Forelimb muscle (tissue), 1 donor: ENCODE data around the gene SLC13A2. TPM values are rescaled to one million over a fixed set of nuclear protein-coding genes. Genes with fewer than 3 reads are reported as not detected.

Experiments
- DNase-seq: peaks from one replicate; pipeline ENCODE4 v3.0.0-alpha.2; 2013; ENCODE audit warnings: low read depth
- polyA plus RNA-seq: library from polyadenylated mRNA; unstranded; fragments of 120-200 nt; gene quantifications from one replicate; pipeline ENCODE4 v1.2.1, GENCODE V29; 2013; ENCODE audit not compliant: insufficient read length

SLC13A2 gene
- polyA plus RNA-seq, 1 donor = not detected

DNA sequence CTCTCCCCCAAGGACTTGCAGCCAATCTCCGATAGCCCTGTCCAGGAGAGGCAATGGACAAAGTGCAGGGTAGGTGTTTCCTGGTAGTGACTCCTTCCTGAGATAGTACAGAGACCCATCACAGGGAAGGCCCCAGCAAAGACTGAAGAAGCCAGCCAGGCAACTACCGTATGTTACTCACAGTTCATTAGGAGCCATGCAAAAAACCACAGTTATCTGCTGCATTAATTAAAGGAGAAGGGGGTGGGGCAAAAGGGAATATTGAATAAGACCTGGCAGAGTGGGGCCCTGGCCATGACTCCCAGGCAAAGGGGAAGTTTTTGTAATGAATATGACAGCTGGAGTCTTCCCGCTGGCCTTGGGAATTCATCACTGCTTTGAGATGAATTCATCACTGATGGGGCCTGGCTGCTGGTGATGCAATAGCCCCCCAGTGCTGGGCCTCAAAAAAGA is 2.5 kb upstream of the SLC13A2 start:
- no peak for DNase-seq

DNA sequence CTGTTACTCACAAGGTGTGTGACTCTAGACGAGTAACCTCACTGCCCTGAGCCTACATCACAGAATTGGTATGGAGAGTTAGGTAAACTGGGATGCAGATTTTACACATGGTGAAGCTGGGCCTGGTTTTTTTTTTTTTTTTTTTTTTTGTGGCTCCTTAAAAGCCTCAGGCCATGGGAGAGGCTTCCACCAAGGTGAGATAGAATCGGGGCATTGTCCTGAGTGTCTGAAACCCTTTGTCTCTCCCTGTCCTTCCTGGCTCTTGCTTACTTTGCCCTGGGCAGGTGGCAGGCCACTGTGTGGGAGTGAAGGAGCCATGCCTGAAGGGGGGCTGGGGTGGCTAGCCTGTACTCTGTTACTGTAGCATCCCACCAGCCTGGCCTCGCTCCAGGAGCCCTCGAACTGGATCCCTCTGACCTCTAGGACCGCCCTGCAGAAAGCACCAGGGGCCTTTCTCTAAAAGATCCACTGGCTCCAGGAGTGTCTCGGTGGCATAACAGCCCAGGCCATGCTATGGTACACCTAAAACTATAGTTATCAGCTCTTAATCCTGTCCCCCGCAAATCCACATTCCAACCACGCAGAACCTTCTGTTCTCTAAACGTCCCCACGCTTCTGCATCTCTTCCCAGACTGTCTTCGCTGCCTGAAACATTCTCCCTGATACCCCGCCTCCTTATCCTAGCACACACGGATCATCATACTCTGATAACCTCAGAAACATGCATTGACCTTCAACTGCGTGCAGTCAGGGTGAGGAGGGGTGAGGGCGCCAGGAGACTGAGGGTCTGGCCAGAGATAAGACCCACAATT is 1.7 kb upstream of the SLC13A2 start:
- no peak for DNase-seq

DNA sequence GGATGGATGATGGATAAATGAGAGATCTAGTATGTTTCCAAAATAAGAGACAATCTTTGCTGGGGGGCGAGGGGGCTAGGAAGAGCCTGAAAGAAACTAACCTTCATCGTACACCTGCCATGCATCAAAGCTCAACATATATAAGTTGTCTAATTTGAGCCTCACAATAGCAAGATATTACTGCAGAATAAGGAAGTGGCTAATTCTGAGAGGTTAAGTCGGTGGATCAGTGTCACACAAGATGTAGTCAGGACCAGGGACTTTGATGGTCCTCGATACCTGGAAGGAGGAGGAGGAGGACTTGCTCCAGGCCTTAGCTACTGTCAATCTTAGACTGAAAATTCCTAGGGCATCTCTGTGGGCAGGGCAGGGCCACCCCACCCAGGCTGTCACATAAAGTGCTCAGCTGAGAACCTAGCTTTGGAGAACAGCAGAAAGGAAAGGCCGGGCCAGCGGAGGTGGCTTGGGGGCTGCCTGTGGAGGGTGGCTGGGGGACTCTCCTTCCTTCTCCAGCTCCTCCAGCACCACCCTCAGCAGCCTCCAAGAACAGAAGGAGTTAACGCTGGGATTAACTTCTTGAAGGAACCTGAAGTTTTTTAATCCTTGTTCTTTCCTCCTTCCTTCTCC is 460 bp upstream of the SLC13A2 start:
- DNase-seq = no peak

DNA sequence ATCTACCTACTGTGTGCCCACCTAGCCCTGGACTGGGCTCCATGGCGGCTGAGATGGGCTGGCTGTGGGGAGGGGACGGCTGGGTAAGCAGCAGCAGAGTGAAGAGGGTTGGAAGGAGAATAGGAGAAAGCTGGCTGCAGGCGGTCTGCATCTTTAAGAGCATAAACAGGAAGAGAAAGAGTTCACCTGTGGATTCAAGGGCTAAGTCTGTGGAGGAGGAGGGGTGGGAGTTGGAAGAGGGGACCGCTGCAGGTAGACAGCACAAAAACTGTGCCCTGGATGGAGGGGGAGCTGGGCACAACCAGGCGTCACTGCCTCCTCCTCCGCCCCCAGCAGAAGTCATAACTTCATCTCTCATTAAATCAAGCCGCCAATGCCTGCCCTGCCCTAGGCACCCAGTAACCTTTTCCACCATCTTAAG is 677 bp downstream of the SLC13A2 start:
- no peak for DNase-seq

DNA sequence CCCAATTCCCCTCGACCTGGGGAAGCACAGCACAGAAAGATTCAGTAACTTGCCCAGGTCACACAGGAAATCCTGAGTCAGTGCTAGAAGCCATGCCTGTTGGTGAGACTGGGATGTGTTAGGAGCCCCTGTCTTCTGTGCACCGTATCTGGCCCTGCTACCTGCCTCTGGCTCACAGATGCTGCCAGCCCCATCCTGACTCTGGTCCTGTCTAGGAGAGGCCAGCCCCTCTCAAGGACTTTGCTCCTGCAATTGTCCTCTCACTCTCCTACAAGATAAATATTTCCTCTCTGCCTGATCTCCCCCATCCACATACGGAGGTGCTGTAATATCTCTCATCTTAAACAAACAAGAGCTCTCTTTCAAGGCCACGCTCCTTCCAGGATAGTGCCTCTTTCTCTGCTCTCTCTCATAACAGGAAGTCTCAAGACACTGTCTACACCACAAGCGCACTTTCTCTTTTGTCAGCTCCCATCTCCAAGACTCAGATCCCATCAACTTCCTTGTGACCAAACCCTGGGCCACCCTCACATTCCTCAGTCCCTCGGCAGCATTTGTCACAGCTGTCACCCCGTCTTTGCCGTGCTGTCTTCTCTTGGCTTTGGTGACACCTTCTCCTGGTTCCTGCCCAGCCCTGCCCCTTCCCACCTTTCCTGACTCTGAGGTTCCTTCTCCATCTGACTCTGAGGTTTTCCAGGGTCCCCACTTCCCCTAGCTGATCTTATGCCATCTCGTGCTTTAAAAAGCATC is 1.9 kb downstream of the SLC13A2 start:
- no peak for DNase-seq

DNA sequence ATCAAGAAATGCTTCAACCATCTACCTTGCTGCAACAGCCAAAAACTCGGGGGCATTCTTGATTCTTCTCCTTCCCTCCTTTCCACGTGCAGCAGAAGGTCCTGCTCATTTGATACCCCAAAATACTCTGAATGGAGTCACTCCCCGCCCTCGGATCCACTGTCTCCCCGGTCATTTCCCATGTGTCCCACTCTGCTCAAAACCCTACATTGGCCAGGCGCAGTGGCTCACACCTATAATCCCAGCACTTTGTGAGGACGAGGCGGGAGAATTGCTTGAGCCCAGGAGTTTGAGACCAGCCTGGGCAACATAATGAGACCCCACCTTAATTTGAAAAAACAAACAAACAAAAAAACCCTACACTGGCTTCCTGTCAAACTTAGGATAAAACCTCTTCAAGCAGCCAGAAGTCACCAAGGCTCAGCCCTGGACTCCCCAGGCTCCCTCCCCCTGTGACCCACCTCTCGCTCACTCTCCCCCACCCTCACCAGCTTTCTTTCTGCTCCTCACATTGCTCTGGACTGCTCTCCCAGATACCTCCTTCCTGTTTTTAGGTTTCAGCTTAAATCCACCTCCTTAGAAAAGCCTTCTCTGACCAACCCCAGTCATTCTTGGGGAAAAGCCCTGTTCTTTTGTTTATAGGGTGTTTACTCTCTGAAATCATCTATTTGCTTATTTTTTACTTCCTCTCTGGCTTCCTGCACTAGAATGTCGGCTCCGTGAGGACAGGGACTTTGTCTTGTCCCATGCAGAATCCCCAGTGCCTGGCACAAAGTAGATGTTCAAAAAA is 2.8 kb downstream of the SLC13A2 start:
- DNase-seq = no peak

DNA sequence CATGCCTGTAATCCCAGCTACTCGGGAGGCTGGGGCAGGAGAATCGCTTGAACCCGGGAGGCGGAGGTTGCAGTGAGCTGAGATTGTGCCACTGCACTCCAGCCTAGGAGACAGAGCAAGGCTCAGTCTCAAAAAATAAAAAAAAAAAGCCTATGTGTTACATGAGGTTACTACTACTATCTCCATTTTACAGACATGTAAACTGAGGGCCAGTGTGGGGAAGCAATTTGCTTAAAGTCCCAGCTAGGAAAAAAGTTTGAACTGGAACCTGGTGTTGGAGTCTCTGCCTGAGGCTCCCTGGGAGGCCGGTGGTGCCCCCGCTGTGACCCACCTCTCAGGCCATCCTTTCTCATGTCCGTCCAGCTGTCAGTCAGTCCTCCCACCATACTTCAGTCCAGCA is 4.5 kb downstream of the SLC13A2 start:
- DNase-seq = no peak

DNA sequence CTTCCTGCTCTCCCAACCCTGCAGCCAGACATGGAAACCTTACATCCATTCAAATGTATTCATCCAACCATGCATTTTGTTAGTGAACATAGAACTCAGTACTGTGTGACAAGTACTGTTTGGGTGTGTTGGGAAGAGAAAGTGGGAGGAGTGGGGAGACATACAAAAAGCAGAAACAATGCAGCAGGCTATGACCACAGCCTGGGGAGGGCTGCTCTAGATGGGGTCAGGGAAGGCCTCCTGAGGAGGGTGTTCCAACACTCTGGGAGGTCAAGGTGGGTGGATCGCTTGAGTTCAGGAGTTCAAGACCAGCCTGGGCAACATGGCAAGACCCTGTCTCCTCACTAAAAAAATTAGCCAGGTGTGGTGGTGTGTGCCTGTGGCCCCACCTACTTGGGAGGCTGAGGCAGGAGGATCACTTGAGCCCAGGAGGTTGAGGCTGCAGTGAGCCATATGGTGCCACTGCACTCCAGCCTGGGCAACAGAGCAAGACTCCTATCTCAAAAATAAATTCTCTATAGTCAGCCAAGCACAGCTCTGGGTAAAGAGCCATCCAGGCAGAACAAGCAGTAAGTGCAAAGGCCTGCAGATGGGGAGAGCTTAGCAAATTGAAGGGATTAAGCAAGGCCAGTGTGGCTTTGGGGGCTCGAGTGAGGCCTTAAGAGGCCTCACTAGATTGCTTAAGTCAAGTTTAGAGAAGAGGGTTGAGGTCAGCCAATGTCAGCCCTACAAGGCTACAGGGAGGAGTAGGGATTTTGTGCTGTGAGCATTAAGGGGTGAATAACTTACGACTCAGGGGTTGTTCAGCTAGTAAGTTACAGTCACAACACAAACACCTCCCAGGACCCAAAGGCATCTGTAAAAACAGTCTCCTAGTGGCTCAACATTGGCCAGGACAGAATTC is 5.5 kb downstream of the SLC13A2 start:
- no peak for DNase-seq

DNA sequence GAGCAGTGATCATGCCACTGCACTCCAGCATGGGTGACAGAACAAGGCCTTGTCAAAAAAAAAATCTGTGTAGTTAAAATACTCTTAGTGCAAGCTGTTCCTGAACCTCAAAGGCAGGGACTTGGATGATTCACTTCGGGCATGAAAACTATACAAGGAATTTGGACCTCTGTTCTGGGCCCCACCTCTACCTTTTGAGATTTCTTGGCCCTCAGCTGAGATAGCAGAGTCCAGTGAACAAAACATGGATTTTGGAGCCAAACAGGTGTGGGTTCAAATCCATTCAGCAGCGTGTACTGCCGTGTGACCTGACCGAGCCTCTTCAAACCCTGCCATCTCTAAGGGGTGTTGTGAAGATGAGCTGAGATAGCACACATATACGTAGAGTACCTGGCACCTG is 6.8 kb downstream of the SLC13A2 start:
- DNase-seq = no peak

DNA sequence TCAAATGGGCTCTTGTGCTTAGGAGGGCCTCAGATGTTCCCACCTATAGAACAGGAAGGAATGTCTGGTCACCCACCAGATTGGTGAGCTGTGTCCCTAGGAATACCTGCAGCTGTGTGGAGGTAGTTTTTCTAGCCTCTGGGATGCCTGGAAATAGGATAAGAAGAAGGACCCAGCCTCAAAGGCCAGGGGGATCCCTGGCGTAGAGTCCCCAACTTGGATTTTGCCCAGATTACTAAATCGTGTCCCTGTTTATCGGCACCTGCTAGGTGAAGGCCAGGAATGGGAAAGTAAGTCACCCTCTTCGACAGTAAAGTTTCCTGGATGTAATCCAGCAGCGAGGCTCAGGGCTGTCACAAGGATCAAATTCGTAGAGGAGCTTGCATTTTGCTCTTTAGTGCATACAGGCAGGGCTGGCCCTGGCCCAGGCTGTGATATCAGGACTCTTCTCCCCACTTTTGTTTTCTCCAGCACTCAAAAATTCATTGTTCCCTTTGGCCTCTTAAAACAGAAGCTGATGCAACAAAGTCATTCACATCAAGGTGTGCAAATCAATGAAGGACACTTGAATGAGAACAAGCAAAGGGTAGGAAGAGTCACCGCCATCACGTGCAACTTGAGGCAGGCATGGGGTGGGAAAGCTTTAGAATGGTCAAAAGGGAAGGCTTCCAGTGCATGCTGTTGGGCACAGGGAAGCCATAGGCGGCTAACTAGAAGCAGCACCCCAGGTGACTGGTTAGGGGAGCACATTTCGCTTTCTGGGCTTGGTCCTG is 7.5 kb downstream of the SLC13A2 start:
- DNase-seq = no peak

DNA sequence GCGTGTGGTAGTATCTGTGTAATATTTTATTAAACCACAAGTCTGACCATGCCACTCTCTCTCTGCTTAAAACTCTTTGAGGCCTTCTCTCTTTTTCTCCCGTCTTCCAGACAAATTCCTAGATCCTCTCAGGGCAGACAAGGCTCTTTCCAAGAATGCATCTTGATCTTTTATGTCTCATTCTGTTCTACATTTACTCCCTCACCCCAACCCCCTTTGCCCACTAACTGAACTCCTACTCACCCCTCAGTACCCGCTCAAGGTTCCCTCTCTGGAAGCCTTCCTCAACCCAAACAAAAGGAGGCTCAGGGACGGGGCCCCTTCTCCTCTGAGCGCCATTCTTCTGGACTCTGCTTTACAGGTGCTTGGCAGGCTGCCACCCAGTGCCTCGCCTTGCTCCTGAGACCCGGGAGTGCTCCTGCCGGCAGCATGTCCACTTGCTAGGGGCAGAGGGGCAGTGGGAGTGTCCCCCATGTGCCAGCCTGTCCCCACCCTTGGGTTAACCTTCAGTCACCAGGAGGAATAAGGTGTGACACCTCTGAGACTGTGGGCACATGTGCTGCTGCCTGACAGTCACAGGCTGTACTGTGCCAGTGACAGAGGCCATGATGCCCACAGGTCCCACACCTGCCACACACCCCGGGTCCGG is 9.2 kb downstream of the SLC13A2 start:
- no peak for DNase-seq

DNA sequence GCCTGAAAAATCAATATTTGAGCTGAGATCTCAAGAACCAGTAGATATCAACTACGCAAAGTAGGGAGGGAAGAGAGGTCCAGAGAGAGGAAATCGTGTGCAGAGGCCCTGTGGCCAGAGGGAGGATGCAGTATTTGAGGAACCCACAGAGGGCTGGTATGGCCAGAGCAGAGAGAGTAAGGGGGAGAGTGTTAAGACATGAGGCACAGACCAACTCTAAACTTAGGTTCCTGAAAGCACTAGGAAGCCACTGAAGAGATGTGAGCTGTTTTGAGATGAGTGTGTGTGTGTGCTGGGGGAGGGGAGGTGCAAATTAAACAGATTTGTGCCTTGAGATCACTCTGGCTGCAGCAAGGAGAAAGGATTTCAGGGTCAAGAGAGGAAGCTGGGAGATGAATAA is 10.9 kb downstream of the SLC13A2 start:
- DNase-seq = no peak

DNA sequence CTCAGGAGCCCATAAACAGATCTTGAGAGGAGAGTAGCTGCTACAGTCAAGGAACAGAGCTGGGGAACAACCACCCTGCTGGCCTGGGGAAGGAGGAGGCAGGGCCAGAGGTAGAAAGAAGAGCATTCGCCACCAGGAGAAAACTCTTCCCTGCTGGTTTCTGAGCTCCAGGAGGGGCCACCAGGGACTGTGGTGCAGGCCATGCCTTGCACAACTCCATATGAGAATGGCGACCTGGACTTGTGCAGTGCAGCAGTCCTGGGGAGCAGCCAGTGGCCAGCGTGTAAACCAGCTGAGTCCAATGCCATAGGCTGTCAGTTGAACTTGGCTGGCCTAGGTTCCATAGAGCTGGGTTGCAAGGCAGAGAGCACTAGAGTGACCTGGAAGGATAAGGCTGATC is 11.6 kb downstream of the SLC13A2 start:
- DNase-seq = no peak

DNA sequence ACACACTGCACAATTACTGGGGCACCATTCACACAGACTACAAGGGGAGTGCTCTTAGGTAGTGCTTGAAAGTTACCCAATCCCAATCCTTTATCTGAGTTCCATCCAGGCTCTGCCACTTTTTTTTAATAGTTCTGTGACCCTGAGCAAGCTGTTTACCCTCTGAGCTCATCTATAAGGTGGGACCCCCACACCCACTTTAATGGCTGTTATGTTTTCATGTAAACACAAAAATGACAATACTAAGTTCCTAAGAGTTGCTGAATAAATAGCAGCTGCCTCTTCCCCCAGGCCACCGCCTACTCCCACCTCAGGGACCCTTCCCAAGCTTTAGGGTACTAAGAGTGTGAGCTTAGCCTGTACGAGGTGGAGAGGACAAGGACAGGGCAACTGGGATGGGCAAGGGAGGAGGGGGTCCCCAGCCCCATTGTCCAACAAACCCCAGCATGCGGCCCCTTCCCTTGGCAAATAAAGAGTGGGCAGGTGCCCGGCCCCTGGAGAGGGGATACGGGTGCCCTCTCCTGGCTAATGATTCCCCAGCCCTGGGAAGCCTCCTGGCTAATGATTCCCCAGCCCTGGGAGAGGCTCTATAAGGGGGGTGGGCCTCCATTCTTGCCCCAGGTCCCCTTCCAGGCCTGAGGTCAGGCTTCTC is 14.6 kb downstream of the SLC13A2 start:
- no peak for DNase-seq

DNA sequence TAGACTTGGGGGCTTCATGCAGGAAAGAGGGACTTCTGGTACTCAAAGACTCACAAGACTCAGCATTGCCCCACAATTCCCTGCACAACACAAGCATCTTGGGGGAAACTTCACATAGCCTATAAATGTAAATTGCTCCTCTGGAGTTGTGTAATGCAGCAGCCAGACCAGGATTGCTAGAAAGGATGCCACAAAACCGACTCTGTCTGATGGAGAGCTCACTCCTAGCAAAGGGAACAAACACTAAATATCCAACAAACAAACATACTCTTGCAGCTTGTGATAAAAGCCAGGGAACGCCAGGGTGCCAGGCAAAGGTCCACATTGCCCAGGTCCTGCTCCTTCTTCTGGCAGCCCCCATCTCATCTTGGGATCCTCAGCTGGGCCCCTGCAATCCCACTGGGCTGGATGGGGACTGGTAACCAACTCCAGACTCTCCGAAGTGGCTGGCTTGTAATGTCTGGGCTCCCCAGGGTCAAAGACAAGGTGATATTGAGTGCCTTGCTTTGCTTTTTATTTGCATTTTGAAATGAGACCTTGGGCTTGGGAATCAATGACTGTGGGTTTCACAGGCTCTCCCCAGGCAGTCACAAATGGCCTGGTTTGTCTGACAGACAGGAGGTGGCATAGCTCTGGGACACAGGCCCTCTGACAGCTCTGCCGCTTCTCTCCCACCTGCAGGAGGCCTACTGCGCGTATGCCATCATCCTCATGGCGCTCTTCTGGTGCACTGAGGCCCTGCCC is 15.3 kb downstream of the SLC13A2 start:
- no peak for DNase-seq

DNA sequence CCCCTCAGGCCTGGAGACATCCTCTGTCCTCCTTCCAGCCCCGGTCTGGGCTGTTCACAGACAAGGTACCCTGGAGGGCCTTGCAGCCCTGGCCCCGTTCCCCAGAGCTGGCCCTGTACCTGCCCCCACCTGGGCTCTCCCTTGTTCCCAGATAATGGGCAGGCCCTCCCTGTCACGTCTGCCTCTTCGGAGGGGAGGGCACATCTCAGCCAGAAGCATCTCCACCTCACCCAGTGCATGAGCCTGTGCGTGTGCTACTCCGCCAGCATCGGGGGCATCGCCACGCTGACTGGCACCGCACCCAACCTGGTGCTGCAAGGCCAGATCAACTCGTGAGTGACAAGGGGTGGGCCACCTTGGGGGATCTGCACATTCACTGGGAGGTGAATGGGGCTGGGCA is 17.8 kb downstream of the SLC13A2 start:
- DNase-seq = no peak

DNA sequence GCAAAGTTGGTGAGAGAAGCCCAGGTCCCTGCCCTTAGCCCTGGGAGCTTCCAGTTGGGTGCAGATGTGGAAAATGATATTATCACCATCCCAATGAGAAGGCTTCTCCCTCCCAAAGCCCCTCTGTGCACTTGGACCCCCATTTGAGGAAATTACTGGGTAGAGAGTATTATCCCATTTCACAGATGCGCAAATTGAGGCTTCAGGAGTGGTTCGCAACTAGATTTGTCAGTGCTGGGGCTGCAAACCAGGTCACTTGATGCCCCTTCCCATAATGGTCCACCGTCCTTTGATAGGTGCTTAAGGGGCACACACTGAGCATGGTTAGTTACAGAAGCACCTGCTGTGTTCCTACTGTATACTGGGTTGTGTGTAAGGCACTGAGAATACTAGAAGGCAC is 18.4 kb downstream of the SLC13A2 start:
- DNase-seq = no peak
